Stimulated activated CD4-positive, alpha-beta T cell treated with anti-CD3 and anti-CD28 coated beads, Interleukin-15, amount 100 ng/mL, for 1 hour (primary cell): Measurements from ENCODE around the gene SLC22A23.

Experiments
- DNase-seq, 2 donors: peaks; one replicate each; pipeline ENCODE4 v3.0.0-alpha.2; 2020; ENCODE audit warnings: low read depth in 1 of 2, low spot score in 1 of 2

The SLC22A23 gene

GRCh38 chr6:3321042-3321441 is 135.8 kb downstream of the SLC22A23 start:
- DNase-seq, result no peak

- DNase-seq, result no peak
Observed at GRCh38 chr6:3320238-3320811, 136.5 kb downstream of the SLC22A23 start.

- no peak for DNase-seq
Observed at GRCh38 chr6:3319610-3320200, 137.1 kb downstream of the SLC22A23 start.

- no peak for DNase-seq
Observed at GRCh38 chr6:3318821-3319540, 137.9 kb downstream of the SLC22A23 start.

- peak in 1 of 2 donors; percentile 14 for DNase-seq
Observed at GRCh38 chr6:3318226-3318625, 138.6 kb downstream of the SLC22A23 start.

GRCh38 chr6:3317741-3318211 is 139.1 kb downstream of the SLC22A23 start:
- no peak for DNase-seq

- DNase-seq, result no peak
Observed at GRCh38 chr6:3316818-3317217, 140.0 kb downstream of the SLC22A23 start.

GRCh38 chr6:3316331-3316730 is 140.5 kb downstream of the SLC22A23 start:
- DNase-seq, result no peak

GRCh38 chr6:3315841-3316240 is 141.0 kb downstream of the SLC22A23 start:
- DNase-seq, result no peak

GRCh38 chr6:3314621-3315467 is 142.0 kb downstream of the SLC22A23 start:
- no peak for DNase-seq

- no peak for DNase-seq
Observed at GRCh38 chr6:3314176-3314575, 142.7 kb downstream of the SLC22A23 start.

- no peak for DNase-seq
Observed at GRCh38 chr6:3312604-3313231, 144.1 kb downstream of the SLC22A23 start.

GRCh38 chr6:3311826-3312225 is 145.0 kb downstream of the SLC22A23 start:
- DNase-seq, result no peak

GRCh38 chr6:3310703-3311102 is 146.1 kb downstream of the SLC22A23 start:
- DNase-seq, result no peak

GRCh38 chr6:3310051-3310448 is 146.8 kb downstream of the SLC22A23 start:
- no peak for DNase-seq

GRCh38 chr6:3309391-3310050 is 147.3 kb downstream of the SLC22A23 start:
- no peak for DNase-seq

GRCh38 chr6:3308106-3308505 is 148.7 kb downstream of the SLC22A23 start:
- no peak for DNase-seq

- DNase-seq, result no peak
Observed at GRCh38 chr6:3307436-3307835, 149.4 kb downstream of the SLC22A23 start.

- DNase-seq, result no peak
Observed at GRCh38 chr6:3306848-3307247, 150.0 kb downstream of the SLC22A23 start.

- no peak for DNase-seq
Observed at GRCh38 chr6:3305831-3306230, 151.0 kb downstream of the SLC22A23 start.

GRCh38 chr6:3305216-3305565 is 151.7 kb downstream of the SLC22A23 start:
- DNase-seq, result no peak
